Mesothelial cell of epicardium (in vitro differentiated cells): ENCODE results near the gene RARB. TPM values are rescaled to one million over a fixed set of nuclear protein-coding genes. Genes with fewer than 3 reads are reported as not detected.

Source experiments
- DNase-seq, 2 experiments: peaks; one replicate each; pipeline ENCODE4 v3.0.0; 2021; ENCODE audit warnings: low spot score in 2 of 2; ENCODE audit not compliant: unreplicated experiment in 2 of 2
- H3K27ac Mint-ChIP-seq: 2 replicates; pipeline ENCODE4 v1.8.0; 2021; ENCODE audit warnings: mixed read lengths
- H3K27me3 Mint-ChIP-seq: 2 replicates; pipeline ENCODE4 v1.8.0; 2021; ENCODE audit warnings: low read depth, mixed read lengths
- H3K36me3 Mint-ChIP-seq: 2 replicates; pipeline ENCODE4 v1.8.0; 2021; ENCODE audit warnings: mixed read lengths
- H3K4me1 Mint-ChIP-seq: 2 replicates; pipeline ENCODE4 v1.8.0; 2021; ENCODE audit warnings: mixed read lengths
- H3K4me3 Mint-ChIP-seq: 2 replicates; pipeline ENCODE4 v1.8.0; 2021; ENCODE audit warnings: mild to moderate bottlenecking, moderate library complexity, mixed read lengths
- H3K9me3 Mint-ChIP-seq: 2 replicates; pipeline ENCODE4 v1.8.0; 2021; ENCODE audit warnings: mixed read lengths
- total RNA-seq: library from RNA; stranded (reverse); gene quantifications from 3 replicates; pipeline ENCODE4 v1.2.1, GENCODE V29; 2021
- TF ChIP-seq, protein P1 (sequence below): fragments of 200-600 bp; sonication (generic); IDR thresholded peaks from one replicate; pipeline ENCODE4 v1.5.0; 2021; ENCODE audit warnings: antibody characterized with exemption; ENCODE audit not compliant: unreplicated experiment

The RARB gene
- total RNA-seq, 1 donor from 2014 or later, result 117 TPM

DNA sequence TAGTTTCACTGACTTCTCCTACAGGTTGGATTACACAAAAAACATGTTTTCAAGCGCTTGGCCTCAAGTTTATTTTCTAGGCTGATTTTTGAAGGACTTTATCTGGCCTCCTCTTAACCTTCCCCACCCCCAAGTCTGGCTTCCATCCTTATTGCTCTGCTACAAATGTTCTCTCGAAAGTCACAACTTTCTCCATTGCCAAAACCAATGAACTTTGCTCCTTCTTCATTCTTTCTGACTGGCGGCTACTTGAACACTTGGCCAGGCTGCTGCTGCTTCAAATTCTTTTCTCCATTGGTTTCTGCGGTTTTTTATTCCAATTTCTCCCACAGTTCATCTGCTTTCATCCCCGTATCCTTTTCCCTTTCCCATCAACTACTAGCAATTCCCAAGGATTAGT lies 130.1 kb downstream of the RARB start:
- Mint-ChIP-seq H3K27ac (no peak overlapping the region), H3K4me3 (no peak overlapping the region), H3K36me3 (peaks cover 7% of the 10 kb centered on the region), H3K27me3 (no peaks in the 10 kb centered on the region), H3K9me3 (no peaks in the 10 kb centered on the region), H3K4me1 (peaks cover 40% of the 10 kb centered on the region)
- TF ChIP-seq, protein P1, sequence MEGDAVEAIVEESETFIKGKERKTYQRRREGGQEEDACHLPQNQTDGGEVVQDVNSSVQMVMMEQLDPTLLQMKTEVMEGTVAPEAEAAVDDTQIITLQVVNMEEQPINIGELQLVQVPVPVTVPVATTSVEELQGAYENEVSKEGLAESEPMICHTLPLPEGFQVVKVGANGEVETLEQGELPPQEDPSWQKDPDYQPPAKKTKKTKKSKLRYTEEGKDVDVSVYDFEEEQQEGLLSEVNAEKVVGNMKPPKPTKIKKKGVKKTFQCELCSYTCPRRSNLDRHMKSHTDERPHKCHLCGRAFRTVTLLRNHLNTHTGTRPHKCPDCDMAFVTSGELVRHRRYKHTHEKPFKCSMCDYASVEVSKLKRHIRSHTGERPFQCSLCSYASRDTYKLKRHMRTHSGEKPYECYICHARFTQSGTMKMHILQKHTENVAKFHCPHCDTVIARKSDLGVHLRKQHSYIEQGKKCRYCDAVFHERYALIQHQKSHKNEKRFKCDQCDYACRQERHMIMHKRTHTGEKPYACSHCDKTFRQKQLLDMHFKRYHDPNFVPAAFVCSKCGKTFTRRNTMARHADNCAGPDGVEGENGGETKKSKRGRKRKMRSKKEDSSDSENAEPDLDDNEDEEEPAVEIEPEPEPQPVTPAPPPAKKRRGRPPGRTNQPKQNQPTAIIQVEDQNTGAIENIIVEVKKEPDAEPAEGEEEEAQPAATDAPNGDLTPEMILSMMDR, result no peak
- no peak for DNase-seq

DNA sequence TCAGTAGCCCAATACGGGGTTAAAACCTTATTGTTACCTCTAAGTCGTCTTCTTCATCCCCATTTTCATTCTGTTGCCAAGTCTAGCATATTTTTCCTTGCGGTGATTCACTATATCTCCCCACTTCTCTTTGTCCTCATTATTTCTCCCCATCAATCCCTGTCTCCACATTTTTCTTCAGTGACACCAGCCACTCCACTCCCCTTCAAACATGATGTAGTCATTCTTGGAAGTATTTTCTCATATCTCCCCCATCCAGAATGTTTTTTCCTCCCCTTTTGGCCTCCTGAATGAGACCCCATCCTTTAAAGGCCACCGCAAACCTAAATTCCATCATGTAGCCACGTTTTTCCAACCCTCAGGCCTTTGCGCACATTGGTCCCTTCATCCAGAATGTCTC lies 130.7 kb downstream of the RARB start:
- Mint-ChIP-seq H3K4me1 (peaks cover 34% of the 10 kb centered on the region), H3K4me3 (no peak overlapping the region), H3K36me3 (peaks cover 7% of the 10 kb centered on the region), H3K9me3 (no peaks in the 10 kb centered on the region), H3K27me3 (no peaks in the 10 kb centered on the region), H3K27ac (no peak overlapping the region)
- DNase-seq, result no peak
- TF ChIP-seq, protein P1, result no peak

DNA sequence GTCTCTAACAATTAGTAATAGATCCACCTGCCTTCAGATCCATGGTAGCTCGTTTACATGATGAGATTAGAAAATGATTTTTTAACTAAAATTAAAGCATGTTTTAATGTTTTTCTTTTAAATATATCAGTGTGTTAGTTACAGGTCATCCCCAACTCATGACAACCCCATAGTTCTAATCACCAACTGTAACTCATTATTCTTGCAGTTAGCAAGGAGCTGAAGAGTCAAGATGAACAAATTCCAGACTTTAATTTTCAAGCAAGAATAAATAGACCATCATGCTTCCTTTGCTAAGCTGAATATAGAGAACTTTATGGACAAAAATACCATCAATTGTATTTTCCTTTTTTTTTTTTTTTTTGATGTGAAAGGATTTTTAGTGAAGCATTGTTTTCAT lies 135.5 kb downstream of the RARB start:
- Mint-ChIP-seq H3K27me3 (no peaks in the 10 kb centered on the region), H3K27ac (peak overlapping the region; percentile 88), H3K9me3 (no peaks in the 10 kb centered on the region), H3K36me3 (peaks cover 24% of the 10 kb centered on the region), H3K4me1 (peaks cover 18% of the 10 kb centered on the region), H3K4me3 (no peak overlapping the region)
- DNase-seq, result no peak
- TF ChIP-seq, protein P1, result no peak

DNA sequence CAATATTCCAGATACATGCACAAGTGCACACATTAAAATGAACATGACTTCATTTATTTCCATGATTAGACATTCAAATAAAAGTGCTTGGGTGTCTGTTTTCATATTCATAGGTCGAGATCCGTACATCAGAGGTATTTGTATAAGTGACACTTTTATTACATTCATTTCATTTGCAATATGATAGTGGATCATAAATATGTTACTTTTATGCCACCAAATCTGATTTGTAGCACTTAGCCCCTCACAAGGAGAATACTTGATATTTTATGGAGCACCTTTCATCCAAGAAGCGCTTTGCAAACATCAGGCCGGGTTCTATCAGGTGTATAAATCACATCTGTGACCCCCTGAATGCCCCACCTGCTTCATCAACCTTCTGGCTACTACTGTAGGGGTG lies 136.0 kb downstream of the RARB start:
- TF ChIP-seq, protein P1, result no peak
- Mint-ChIP-seq H3K4me1 (peaks cover 18% of the 10 kb centered on the region), H3K4me3 (no peak overlapping the region), H3K27me3 (no peaks in the 10 kb centered on the region), H3K9me3 (no peaks in the 10 kb centered on the region), H3K36me3 (peaks cover 27% of the 10 kb centered on the region), H3K27ac (no peak overlapping the region)
- no peak for DNase-seq

DNA sequence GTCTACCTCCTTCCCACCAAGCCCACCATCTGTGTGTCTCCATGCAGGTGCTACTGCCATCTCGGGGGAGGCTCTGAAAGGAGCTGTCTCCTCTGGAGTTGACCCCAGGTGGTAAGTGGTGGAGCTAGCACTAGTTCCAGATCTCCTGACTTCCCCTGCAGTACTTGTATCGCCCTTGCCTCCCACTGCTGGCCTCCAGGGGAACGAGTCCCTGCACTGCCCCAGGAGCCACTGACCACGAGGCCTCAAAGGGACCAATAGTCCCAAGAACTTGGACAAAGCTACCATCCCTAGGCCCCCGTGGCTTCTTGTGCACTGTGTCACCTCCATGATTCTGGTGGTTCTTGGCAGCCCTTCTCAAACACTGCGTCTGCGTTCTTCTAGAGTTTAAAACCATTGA lies 137.7 kb downstream of the RARB start:
- Mint-ChIP-seq H3K4me1 (peaks cover 18% of the 10 kb centered on the region), H3K27me3 (no peaks in the 10 kb centered on the region), H3K4me3 (no peak overlapping the region), H3K27ac (peak overlapping the region; percentile 83), H3K9me3 (no peaks in the 10 kb centered on the region), H3K36me3 (peaks cover 39% of the 10 kb centered on the region)
- TF ChIP-seq, protein P1, result no peak
- no peak for DNase-seq

DNA sequence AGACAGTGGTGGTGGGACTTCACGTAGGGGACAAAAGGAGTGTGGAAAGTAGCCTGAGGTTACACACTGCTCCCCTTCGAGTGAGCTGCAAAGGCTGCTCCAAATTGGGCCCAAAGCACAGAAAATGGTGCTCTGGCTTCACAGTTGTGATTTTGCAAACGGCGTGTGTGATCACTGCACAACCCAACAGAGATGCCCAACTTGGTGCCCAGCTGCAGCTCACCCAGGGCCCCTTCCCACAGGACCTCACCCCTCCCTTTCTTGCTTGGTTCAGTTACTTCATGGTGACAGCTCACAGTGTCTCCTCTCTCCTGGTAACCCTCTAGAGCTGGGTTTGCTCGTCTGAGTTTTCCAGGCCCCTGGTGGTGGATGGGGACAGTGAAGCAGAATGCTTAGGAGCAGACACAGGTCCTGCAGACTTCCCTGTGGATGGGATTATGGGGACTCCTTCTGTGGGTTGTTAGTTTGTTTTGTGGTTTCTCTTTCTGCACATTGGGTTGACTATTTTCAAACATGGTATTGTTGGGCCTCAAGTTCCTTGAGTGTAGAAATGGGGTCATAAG lies 138.4 kb downstream of the RARB start:
- peaks cover 15% of the 10 kb centered on the region for H3K4me1 Mint-ChIP-seq
- H3K27ac Mint-ChIP-seq, result peak overlapping the region; percentile 83
- no peak overlapping the region for H3K4me3 Mint-ChIP-seq
- H3K36me3 Mint-ChIP-seq, result peaks cover 42% of the 10 kb centered on the region
- TF ChIP-seq, protein P1, result no peak
- H3K27me3 Mint-ChIP-seq, result no peaks in the 10 kb centered on the region
- no peaks in the 10 kb centered on the region for H3K9me3 Mint-ChIP-seq
- no peak for DNase-seq
